Neural cell (in vitro differentiated cells): ENCODE results near the gene CXCL16.

Experiments used
- CTCF ChIP-seq: fragments of 450-650 bp; IDR thresholded peaks from 2 replicates; pipeline ENCODE4 v1.5.1; 2014; ENCODE audit warnings: antibody characterized with exemption, mild to moderate bottlenecking, moderate library complexity; ENCODE audit not compliant: poor library complexity, severe bottlenecking
- EP300 ChIP-seq: fragments of 450-650 bp; conservative IDR thresholded peaks from 2 replicates; pipeline ENCODE4 v1.6.1; 2014; ENCODE audit warnings: antibody characterized with exemption, mild to moderate bottlenecking, moderate library complexity; ENCODE audit not compliant: poor library complexity, severe bottlenecking
- EZH2 ChIP-seq: fragments of 200-600, 300-800 bp; shearing (Covaris generic), sonication (generic); IDR thresholded peaks from 2 replicates; pipeline ENCODE4 v1.6.1; 2014; ENCODE audit warnings: antibody characterized with exemption, low read length, borderline replicate concordance, mild to moderate bottlenecking; ENCODE audit not compliant: insufficient read depth, poor library complexity, severe bottlenecking

GRCh38 chr17:4743216-4743615, 3.5 kb upstream of the CXCL16 start:
- TF ChIP-seq CTCF (no peak), EP300 (no peak), EZH2 (no peak)
